OCI-M2 (cell line): ENCODE measurements around the gene PLPPR3.
"Not testable (repeated sequence)": the region's sequence is repeated elsewhere in the genome, so short reads cannot be mapped to it uniquely, and the experiment has no call there.

Experiments
- DNase-seq: peaks from one replicate; lab custom pipeline; 2025; ENCODE audit not compliant: unreplicated experiment; lab: John Stamatoyannopoulos, UW

The PLPPR3 gene

DNA sequence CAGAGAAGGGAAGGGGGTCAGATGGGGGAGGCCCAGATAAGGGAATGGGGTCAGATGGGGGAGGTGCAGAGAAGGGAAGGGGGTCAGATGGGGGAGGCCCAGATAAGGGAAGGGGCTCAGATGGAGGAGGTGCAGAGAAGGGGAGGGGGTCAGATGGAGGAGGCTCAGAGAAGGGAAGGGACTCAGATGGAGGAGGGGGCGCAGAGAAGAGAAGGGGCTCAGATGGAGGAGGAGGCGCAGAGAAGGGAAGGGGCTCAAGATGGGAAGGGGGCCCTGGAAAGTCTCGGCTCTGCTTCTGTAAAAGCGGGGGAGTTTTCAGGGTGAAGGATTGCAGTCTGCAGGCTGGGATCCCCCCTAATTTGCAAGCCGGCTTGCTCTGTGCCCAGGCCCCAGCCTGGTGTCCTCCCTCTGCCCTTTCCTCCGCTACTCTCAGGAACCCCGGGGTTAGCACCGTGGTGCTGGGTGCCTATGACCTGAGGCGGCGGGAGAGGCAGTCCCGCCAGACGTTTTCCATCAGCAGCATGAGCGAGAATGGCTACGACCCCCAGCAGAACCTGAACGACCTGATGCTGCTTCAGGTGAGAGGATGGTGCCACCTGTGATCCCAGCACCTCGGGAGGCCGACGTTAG is 7.5 kb upstream of the PLPPR3 start:
- DNase-seq, result no peak

DNA sequence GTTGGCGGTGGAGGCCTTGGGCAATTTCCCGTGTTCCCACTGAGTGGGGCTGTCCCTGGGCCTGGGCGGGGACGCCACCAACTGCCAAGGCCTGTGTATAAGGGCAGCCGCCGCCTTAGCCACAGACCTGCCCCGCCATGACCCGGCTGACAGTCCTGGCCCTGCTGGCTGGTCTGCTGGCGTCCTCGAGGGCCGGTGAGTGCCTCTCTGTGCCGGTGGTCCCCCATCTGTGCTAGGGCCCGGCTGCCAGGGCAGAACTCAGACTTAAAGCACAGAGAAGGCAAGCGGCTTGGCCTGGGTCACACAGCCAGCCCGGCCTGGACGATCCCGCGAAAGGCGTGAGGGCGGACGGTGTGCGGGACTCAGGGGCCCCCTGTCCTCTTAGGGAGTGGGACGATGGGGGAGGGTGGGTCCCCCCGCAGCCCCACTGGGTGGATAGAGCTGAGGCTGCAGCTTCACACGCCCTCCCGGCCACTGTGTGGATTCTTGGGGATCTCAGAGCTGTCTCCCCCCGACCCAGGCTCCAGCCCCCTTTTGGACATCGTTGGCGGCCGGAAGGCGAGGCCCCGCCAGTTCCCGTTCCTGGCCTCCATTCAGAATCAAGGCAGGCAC is 6.1 kb upstream of the PLPPR3 start, which contains the start of gene AZU1:
Gene AZU1 (plus strand): TSS at position 128 of the 612 bp plus-strand sequence. CDS start 10 bp downstream, at position 138.
- DNase-seq, result no peak

DNA sequence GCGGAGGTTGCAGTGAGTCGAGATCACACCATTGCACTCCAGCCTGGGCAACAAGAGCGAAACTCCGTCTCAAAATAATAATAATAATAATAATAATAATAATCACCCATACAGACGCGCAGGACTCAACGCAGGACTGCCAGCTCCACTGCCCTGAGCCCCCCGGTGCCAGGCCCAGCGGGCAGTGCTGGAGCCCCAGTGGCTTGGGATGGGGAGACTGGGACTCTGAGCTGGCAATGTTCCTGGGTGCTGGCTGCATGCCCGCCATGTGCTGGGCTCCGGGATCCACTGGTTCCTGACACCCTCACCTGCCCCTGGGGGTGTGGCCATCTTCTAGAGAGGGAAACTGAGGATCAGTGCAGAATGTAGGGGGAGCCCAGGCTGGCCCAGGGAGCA is 5.6 kb upstream of the PLPPR3 start:
- no peak for DNase-seq

DNA sequence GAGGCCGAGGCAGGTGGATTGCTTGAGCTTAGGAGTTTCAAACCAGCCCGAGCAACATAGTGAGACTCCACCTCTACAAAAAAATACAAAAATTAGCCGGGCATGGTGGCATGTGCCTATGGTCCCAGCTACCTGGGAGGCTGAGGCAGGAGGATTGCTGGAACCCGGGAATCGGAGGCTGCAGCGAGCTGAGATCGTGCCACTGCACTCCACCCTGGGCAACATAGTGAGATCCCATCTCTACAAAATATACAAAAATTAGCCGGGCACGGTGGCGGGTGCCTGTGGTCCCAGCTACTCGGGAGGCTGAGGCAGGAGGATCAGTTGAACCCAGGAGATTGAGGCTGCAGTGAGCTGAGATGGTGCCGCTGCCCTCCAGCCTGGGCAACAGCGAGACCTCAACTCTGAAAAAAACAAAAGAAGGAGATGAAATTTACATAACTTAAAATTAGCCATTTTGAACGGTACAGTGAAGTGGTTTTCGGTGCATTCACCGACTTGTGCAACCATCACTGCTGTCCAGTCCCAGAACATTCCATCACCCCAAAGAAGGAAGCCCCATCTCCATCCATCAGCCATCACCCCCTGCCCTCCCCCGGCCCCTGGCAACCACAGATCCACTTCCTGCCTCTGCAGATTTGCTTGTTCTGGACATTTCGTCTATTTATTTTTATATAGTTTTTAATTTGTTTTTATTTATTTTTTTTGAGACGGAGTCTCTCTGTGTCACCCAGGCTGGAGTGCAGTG is 4.3 kb upstream of the PLPPR3 start:
- DNase-seq, result no peak

DNA sequence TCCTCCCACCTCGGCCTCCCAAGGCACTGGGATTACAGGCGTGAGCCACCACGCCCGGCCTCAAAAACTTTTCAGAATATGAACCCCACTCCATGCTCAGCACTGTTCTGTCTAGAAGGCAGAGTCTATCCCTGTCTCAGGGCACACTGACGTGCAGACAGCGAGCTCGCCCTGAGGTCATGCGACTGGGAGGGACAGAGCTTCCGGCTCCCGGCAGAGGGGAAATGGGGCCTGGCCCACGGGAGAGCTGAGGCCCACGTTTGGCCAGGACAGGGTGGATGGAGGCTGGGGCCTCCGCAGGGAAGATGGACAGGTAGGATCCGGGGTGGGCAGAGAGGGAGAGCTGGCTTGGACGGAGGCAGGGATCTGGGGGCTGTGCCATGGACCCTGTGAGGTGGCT is 3.1 kb upstream of the PLPPR3 start:
- no peak for DNase-seq

GRCh38 chr19:823565-824121 is 1.9 kb upstream of the PLPPR3 start:
- no peak for DNase-seq

DNA sequence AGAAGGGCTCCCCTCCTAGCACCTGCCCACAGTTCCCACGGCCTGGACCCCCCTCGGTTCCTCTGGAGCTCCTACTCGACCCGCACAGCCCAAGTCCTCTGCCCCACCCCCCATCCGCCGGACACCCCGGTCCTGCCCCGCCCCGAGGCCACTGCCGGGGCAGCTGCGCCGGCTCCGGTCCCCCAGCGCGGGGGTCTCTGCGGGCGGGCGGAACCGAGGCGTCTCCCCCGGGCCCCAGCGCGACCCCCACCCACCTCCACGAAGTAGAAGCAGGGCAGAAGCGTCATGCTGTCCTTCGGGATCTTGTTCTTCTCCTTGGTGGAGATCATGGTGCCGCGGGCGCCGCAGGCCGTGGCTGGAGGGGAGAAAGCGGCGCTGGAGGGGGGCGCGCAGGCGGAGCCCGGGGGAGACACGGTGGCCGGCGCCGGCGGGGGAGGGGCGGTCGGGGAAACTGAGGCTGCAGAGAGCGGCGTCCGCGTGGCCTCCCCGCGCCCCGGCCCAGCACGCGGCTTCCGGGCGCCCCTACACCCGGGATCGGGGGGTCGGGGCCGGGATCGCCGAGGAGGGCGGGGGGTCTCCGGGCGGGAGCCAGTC is 427 bp downstream of the PLPPR3 start:
- DNase-seq, result no peak

- DNase-seq, result not testable (repeated sequence)
These were observed 1.5 kb downstream of the PLPPR3 start for GRCh38 chr19:820212-820611.

- DNase-seq, result no peak
These were observed 5.3 kb downstream of the PLPPR3 start for GRCh38 chr19:816500-816857.

GRCh38 chr19:815775-816499 is 5.8 kb downstream of the PLPPR3 start:
- DNase-seq, result no peak

DNA sequence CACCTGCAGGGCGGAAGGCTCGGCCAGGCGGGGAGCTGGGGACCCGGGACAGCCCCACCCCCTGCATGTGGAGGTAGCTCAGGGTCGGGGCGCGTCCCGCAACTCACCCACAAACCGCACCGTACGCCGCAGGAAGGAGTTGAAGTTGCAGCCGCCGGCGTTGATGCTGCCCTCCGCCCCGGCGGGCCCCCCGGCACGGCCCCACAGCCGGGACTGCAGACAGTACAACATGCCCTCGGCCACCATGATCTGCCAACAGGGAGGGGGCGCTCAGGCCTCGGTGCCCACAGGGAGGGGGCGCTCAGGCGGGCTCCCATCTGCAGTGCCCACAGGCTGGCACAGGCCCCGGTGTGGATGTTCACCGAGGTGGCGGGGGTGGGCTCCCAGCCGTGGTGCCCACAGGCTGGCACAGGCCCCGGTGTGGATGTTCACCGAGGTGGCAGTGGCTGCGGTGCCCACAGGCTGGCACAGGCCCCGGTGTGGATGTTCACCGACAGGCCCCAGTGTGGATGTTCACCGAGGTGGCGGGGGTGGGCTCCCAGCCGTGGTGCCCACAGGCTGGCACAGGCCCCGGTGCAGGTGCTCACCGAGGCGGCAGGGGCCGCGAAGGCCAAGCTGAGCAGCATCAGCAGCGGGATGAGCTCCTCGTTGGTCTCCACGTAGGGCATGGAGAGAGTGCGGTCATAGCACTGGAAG is 6.5 kb downstream of the PLPPR3 start:
- DNase-seq, result no peak

- DNase-seq, result no peak
These were observed 7.3 kb downstream of the PLPPR3 start for GRCh38 chr19:814152-815078.

DNA sequence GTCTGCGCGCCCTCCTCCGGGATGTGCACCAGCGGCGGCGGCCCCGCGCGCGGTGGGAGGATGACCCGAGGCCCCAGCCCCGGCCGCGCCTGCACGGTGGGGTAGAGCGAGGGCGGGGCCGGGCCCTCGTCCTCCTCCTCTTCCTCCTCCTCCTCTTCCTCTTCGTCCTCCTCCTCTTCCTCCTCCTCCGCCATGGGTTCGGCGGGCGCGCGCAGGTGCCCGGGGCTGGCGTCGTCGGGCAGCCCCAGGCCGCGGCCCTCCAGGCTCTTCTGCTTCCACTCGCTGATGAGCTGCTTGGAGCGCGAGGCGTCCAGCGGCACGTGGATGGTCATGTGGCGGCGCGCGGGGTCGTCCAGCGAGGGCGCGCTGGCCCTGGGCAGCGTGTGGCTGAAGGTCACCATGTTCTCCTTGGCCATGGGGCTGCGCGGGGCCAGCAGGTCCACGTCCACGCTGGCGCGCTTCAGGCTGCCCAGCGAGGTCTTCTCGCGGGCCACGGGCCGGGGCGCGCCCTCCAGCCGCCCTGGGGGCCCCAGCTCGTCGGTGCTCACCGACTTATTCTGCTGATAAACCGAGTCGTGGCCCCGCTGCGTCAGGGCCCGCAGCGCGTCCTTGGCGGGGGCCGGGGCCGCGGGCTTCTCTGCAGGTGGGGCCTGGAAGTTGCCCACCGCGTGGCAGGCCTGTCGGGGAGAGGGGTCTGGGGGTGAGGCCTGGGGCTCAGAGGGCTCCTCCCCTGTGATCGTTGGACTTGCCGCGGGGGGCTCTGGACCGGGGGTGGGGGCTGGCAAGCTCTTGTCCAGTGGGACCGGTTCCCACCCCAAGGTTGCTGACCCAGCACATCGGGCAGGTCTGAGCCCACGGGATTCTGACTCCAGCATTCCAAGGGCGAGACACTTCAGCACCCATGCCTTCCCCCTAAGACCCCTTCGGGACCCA is 8.3 kb downstream of the PLPPR3 start:
- no peak for DNase-seq

DNA sequence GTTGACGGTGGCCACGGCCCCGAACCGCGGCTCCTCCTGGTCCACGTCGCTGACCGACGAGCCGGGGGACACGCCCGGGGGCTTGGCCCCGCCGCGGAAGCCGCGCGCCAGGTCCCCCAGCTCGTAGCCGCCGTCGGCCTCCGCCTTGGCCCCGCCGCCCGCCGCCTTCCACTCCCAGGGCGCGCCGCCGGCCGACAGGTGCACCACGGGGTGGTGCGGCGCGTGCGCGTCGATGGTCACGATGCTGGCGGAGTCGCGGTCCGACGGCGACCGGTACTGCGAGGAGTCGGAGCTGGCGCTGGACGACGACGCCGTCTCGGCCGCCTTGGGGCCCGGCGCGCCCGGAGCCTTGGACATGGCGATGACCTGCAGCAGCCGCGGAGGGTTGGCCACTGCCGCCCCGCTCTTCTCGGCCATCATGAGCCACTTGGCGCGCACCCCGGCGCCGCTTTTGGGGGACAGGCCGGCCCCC is 9.0 kb downstream of the PLPPR3 start:
- DNase-seq, result no peak

GRCh38 chr19:812049-812746 is 9.6 kb downstream of the PLPPR3 start:
- no peak for DNase-seq

DNA sequence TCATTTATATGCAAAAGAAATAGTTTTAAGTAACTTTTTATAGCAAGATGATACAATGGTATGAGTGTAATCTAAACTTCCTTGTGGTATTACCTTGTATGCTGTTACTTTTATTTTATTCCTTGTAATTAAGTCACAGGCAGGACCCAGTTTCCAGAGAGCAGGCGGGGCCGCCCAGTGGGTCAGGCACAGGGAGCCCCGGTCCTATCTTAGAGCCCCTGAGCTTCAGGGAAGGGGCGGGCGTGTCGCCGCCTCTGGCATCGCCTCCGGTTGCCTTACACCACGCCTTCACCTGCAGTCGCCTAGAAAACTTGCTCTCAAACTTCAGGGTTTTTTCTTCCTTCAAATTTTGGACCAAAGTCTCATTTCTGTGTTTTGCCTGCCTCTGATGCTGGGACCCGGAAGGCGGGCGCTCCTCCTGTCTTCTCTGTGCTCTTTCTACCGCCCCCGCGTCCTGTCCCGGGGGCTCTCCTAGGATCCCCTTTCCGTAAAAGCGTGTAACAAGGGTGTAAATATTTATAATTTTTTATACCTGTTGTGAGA is 10.2 kb downstream of the PLPPR3 start:
- DNase-seq, result no peak

- DNase-seq, result no peak
These were observed 10.8 kb downstream of the PLPPR3 start for GRCh38 chr19:810883-811489.
